A549 (cell line): ENCODE measurements around the gene TAF10. TPM values are rescaled to one million over a fixed set of nuclear protein-coding genes. Genes with fewer than 3 reads are reported as not detected.
A peak's percentile ranks its signal among the peaks of the same experiment; 100 is the strongest.

ENCODE experiments used
- ATAC-seq, 2 experiments: fragments of 200-7000 bp in 1 of 2; fragments of >200 bp in 1 of 2; cut with Nextera tagmentation in 1 of 2; cut with Tn5 transposase in 1 of 2; 3 replicates each; pipeline versions ENCODE4 v1.8.0 to v1.9.1; 2018 to 2020; ENCODE audit warnings: mild to moderate bottlenecking in 1 of 2, moderate library complexity in 1 of 2
- CTCF ChIA-PET: fragments of 300-600 bp; sonication (Branson Sonifier 250); formaldehyde crosslinking; extraction: SDS; loops from one replicate; lab custom pipeline; 2021; ENCODE audit warnings: antibody characterized with exemption, inconsistent platforms; lab: Yijun Ruan, JAX
- POLR2A ChIA-PET: fragments of 350-600 bp; formaldehyde crosslinking; extraction: SDS; loops from one replicate; lab custom pipeline; 2021; ENCODE audit warnings: antibody characterized with exemption, inconsistent platforms; lab: Yijun Ruan, JAX
- DNase-seq, 2 experiments: peaks; one replicate each; pipeline versions ENCODE4 v3.0.0 to v3.0.0-alpha.2; 2011 to 2016; ENCODE audit warnings: low read depth in 1 of 2, low spot score in 1 of 2
- FAIRE-seq: peaks from 2 replicates; lab custom pipeline; 2011; peaks lifted over from hg19 to GRCh38; lab: Jason Lieb, UNC
- H3K27ac ChIP-seq, 2 experiments: fragments of >200 bp; sonication (Bioruptor Twin); formaldehyde crosslinking; 3 replicates each; pipeline ENCODE4 v1.5.1; 2016 to 2017
- H3K4me1 ChIP-seq: fragments of >200 bp; sonication (Bioruptor Twin); formaldehyde crosslinking; 3 replicates; pipeline ENCODE4 v1.6.1; 2016
- H3K4me2 ChIP-seq: fragments of >200 bp; sonication (Bioruptor Twin); formaldehyde crosslinking; 3 replicates; pipeline ENCODE4 v1.6.1; 2016
- H3K4me3 ChIP-seq: fragments of >200 bp; sonication (Bioruptor Twin); formaldehyde crosslinking; 3 replicates; pipeline ENCODE4 v1.5.1; 2016
- H3K9me3 ChIP-seq: fragments of >200 bp; sonication (Bioruptor Twin); formaldehyde crosslinking; 3 replicates; pipeline ENCODE4 v1.6.1; 2016
- ATOH8 ChIP-seq: fragments of 250-450 bp; sonication (Bioruptor Pico); IDR thresholded peaks from 2 replicates; pipeline ENCODE4 v1.5.0; 2020; ENCODE audit warnings: low read depth, mild to moderate bottlenecking, moderate library complexity
- CHD4 ChIP-seq: fragments of 200-600 bp; sonication (generic); IDR thresholded peaks from 2 replicates; pipeline ENCODE4 v1.6.1; 2016; ENCODE audit warnings: antibody characterized with exemption, mild to moderate bottlenecking, borderline replicate concordance
- E2F6 ChIP-seq: IDR thresholded peaks from 2 replicates; pipeline ENCODE4 v1.6.1; 2012; ENCODE audit warnings: low read depth, borderline replicate concordance
- EHF ChIP-seq: fragments of 250-450 bp; sonication (Bioruptor Pico); IDR thresholded peaks from 2 replicates; pipeline ENCODE4 v1.5.0; 2020; ENCODE audit warnings: mild to moderate bottlenecking
- EP300 ChIP-seq, 2 experiments: fragments of >200 bp; sonication (Bioruptor Twin); formaldehyde crosslinking; IDR thresholded peaks; 2 replicates in 1 of 2; 3 replicates in 1 of 2; pipeline ENCODE4 v1.6.1; 2016 to 2017
- FOSB ChIP-seq: fragments of 250-450 bp; sonication (Bioruptor Pico); IDR thresholded peaks from 2 replicates; pipeline ENCODE4 v1.5.0; 2020; ENCODE audit warnings: mild to moderate bottlenecking, moderate library complexity
- GATA3 ChIP-seq: IDR thresholded peaks from 2 replicates; pipeline ENCODE4 v1.6.1; 2012; ENCODE audit warnings: borderline replicate concordance
- HEYL ChIP-seq: fragments of 250-450 bp; sonication (Bioruptor Pico); IDR thresholded peaks from 2 replicates; pipeline ENCODE4 v1.8.0; 2021; ENCODE audit warnings: mild to moderate bottlenecking, moderate library complexity
- HOXB5 ChIP-seq: fragments of 250-450 bp; sonication (Bioruptor Pico); IDR thresholded peaks from 2 replicates; pipeline ENCODE4 v1.5.0; 2020; ENCODE audit warnings: mild to moderate bottlenecking, moderate library complexity
- KDM1A ChIP-seq: fragments of 200-600 bp; sonication (generic); IDR thresholded peaks from 2 replicates; pipeline ENCODE4 v1.6.1; 2016; ENCODE audit warnings: low read depth, mild to moderate bottlenecking
- MAFK ChIP-seq: fragments of 450-650 bp; IDR thresholded peaks from 2 replicates; pipeline ENCODE4 v1.6.1; 2014; ENCODE audit not compliant: partially characterized antibody
- MAZ ChIP-seq: fragments of 150-350 bp; IDR thresholded peaks from 2 replicates; pipeline ENCODE4 v1.6.1; 2014; ENCODE audit warnings: antibody characterized with exemption, low read depth, low read length, borderline replicate concordance
- NFE2L2 ChIP-seq: fragments of 150-350 bp; conservative IDR thresholded peaks from 2 replicates; pipeline ENCODE4 v1.6.1; 2014; ENCODE audit warnings: low read length
- PBX3 ChIP-seq: IDR thresholded peaks from 2 replicates; pipeline ENCODE4 v1.6.1; 2012
- SMC3 ChIP-seq: fragments of >200 bp; sonication (Bioruptor Twin); formaldehyde crosslinking; IDR thresholded peaks from 3 replicates; pipeline ENCODE4 v1.6.1; 2018; ENCODE audit warnings: inconsistent platforms
- USF2 ChIP-seq: fragments of 450-650 bp; IDR thresholded peaks from 2 replicates; pipeline ENCODE4 v1.6.1; 2014; ENCODE audit warnings: antibody characterized with exemption
- ZFP36 ChIP-seq: fragments of 450-650 bp; IDR thresholded peaks from 2 replicates; pipeline ENCODE4 v1.6.1; 2014; ENCODE audit warnings: borderline replicate concordance; ENCODE audit not compliant: partially characterized antibody
- ZSCAN20 ChIP-seq: fragments of 250-450 bp; sonication (Bioruptor Pico); IDR thresholded peaks from 2 replicates; pipeline ENCODE4 v1.8.0; 2022; ENCODE audit warnings: mild to moderate bottlenecking, moderate library complexity
- WGBS: methylation state at CpG from one replicate; pipeline ENCODE4 v1.1.6; 2017; ENCODE audit errors: missing lambda C conversion rate; 5-methylcytosine and 5-hydroxymethylcytosine counted together
- polyA plus RNA-seq, 4 experiments: library from polyadenylated mRNA; depleted of rRNA in 3 of 4; stranded (reverse); fragments of >200 nt; fragmentation: RNase III in 1 of 4; extraction: RNeasy Plus Mini Kit Qiagen cat#74134 plus additional on column Dnase treatment in 1 of 4; gene quantifications; 2 replicates in 3 of 4; 3 replicates in 1 of 4; pipeline ENCODE4 v1.2.3, GENCODE V29; 2011 to 2017

The TAF10 gene
- polyA plus RNA-seq, 2 of the 4 experiments (the other 2 are of a cell fraction) = 135 to 174 TPM

- TF ChIP-seq MAFK (no peak), SMC3 (no peak), ZSCAN20 (CRISPR knock-in tag) (no peak)
- Histone ChIP-seq H3K4me2 (no peak overlapping the region), H3K4me3 (no peak overlapping the region), H3K9me3 (no peaks in the 10 kb centered on the region), H3K4me1 (peaks cover 5% of the 10 kb centered on the region; the same call in 1 of the 3 replicates), H3K27ac (no peak overlapping the region)
- FAIRE-seq (no peak), ATAC-seq (no peak), DNase-seq (no peak)
- CTCF ChIA-PET = interaction anchor here (1.3 to 4.0 kb wide), 4 partner anchors 10 to 26 kb away, joined by 3 to 15 read pairs (median 4); no protein-coding TSS in a partner anchor
- POLR2A ChIA-PET = no interaction called here
- WGBS = 53% methylated on average over 24 of the region's 29 CpGs
Measured at GRCh38 chr11:6632116-6633073, 20.4 kb upstream of the TAF10 start.

GRCh38 chr11:6631361-6631890, 19.4 kb upstream of the TAF10 start:
- ATAC-seq (no peak), DNase-seq (no peak), FAIRE-seq (no peak)
- no peaks in the 10 kb centered on the region for H3K9me3 ChIP-seq
- WGBS = 90% methylated on average over 10 of the region's 11 CpGs
- CTCF ChIA-PET = interaction anchor here (1.0 to 1.5 kb wide), 5 partner anchors 10 to 27 kb away, joined by 3 to 4 read pairs (median 4); no protein-coding TSS in a partner anchor
- no peak overlapping the region for H3K4me3 ChIP-seq
- no peak overlapping the region for H3K27ac ChIP-seq
- peaks cover 5% of the 10 kb centered on the region; the same call in 1 of the 3 replicates for H3K4me1 ChIP-seq
- H3K4me2 ChIP-seq = no peak overlapping the region
- TF ChIP-seq EP300 (IDR thresholded peaks at IDR 0.05) = no peak
- TF ChIP-seq MAZ = no peak
- TF ChIP-seq USF2 = no peak
- no peak for TF ChIP-seq GATA3
- TF ChIP-seq HEYL (CRISPR knock-in tag) = no peak
- no peak for TF ChIP-seq ATOH8 (CRISPR knock-in tag)
- no peak for TF ChIP-seq E2F6
- TF ChIP-seq FOSB (CRISPR knock-in tag) = no peak
- TF ChIP-seq HOXB5 (CRISPR knock-in tag) = no peak
- no peak for TF ChIP-seq ZFP36
- TF ChIP-seq, all 56 proteins: peak for 0
- POLR2A ChIA-PET = no interaction called here

GRCh38 chr11:6630632-6631291, 18.7 kb upstream of the TAF10 start:
- WGBS = 70% methylated on average over 25 of the region's 28 CpGs
- H3K9me3 ChIP-seq = no peaks in the 10 kb centered on the region
- peak overlapping the region; percentile 50; the same call in 2 of the 3 replicates for H3K4me2 ChIP-seq
- peaks cover 5% of the 10 kb centered on the region; the same call in 1 of the 3 replicates for H3K4me1 ChIP-seq
- ChIA-PET POLR2A (no interaction called here), CTCF (interaction anchor here (0.5 to 1.4 kb wide), 5 partner anchors 9 to 179 kb away, joined by 3 to 4 read pairs (median 3); no protein-coding TSS in a partner anchor)
- H3K4me3 ChIP-seq = peak overlapping the region; percentile 28; the same call in 1 of the 3 replicates
- DNase-seq (no peak), FAIRE-seq (no peak), ATAC-seq (no peak)
- TF ChIP-seq ZFP36 (no peak), EHF (no peak), PBX3 (no peak), CHD4 (no peak), KDM1A (no peak), MAZ (no peak), NFE2L2 (no peak), FOSB (CRISPR knock-in tag) (no peak)
- no peak overlapping the region for H3K27ac ChIP-seq
